ENCODE data around the gene CCNA2.

DNA sequence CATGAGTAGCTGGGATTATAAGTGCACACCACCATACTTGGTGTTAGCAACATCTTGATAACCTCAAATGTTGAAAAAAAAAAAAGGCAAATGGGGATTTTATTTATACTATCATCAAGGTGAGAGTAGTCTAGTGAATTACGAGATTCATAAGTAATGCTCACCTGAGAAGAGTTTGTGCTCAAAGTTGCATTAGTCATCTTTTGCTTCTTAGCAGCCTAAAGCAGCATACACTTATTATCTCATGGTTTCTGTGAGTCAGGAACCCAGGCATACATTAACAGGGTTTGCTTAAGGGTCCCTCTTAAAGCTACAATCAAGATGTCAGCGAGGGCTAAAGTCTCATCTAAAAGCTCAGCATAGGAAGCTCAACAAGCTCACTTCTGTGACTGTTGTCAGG, 30.7 kb downstream of the CCNA2 start:
- TF ChIP-seq, protein P1, sequence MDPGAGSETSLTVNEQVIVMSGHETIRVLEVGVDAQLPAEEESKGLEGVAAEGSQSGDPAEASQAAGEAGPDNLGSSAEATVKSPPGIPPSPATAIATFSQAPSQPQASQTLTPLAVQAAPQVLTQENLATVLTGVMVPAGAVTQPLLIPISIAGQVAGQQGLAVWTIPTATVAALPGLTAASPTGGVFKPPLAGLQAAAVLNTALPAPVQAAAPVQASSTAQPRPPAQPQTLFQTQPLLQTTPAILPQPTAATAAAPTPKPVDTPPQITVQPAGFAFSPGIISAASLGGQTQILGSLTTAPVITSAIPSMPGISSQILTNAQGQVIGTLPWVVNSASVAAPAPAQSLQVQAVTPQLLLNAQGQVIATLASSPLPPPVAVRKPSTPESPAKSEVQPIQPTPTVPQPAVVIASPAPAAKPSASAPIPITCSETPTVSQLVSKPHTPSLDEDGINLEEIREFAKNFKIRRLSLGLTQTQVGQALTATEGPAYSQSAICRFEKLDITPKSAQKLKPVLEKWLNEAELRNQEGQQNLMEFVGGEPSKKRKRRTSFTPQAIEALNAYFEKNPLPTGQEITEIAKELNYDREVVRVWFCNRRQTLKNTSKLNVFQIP (CRISPR knock-in tag; IDR thresholded peaks at IDR 0.05; ENCODE audit: borderline replicate concordance, low read depth) = no peak
- no peak for TF ChIP-seq CSDC2 (CRISPR knock-in tag; IDR thresholded peaks at IDR 0.05)

Data from SK-N-SH treated with all-trans-retinoic acid at 6 μM for 48 hours (cell line).